SK-N-MC (cell line): ENCODE results near the gene KLHDC4.

Experiments
- FOXP2 ChIP-seq: optimal IDR thresholded peaks from 2 replicates; pipeline ENCODE3; 2011; ENCODE audit warnings: mild to moderate bottlenecking, moderate library complexity; ENCODE audit not compliant: insufficient read depth; ENCODE audit errors: extremely low read length, control extremely low read depth
- POLR2AphosphoS5 ChIP-seq: IDR thresholded peaks from 2 replicates; pipeline ENCODE4 v1.6.1; 2012; ENCODE audit warnings: mild to moderate bottlenecking, low read depth, low read length, borderline replicate concordance

GRCh38 chr16:87684106-87684677 is 81.6 kb downstream of the KLHDC4 start:
- TF ChIP-seq POLR2AphosphoS5 (no peak), FOXP2 (no peak)
